Renal cortical epithelial cell (primary cell): ENCODE data around the gene PHLPP1. TPM values are rescaled to one million over a fixed set of nuclear protein-coding genes. Genes with fewer than 3 reads are reported as not detected.

ENCODE experiments used
- DNase-seq: peaks from one replicate; pipeline ENCODE4 v3.0.0-alpha.2; 2011; ENCODE audit warnings: low read depth
- total RNA-seq: library from RNA; depleted of rRNA; stranded (reverse); fragments of >200 nt; gene quantifications from 2 replicates; pipeline ENCODE4 v1.2.3, GENCODE V29; 2014

Gene PHLPP1
- total RNA-seq, 1 donor from 2014 or later: 13.2 TPM

GRCh38 chr18:62772860-62773584 is 57.7 kb downstream of the PHLPP1 start:
- no peak for DNase-seq

- no peak for DNase-seq
Observed at GRCh38 chr18:62773691-62774090, 58.4 kb downstream of the PHLPP1 start.

- no peak for DNase-seq
Observed at GRCh38 chr18:62776024-62776570, 60.8 kb downstream of the PHLPP1 start.

GRCh38 chr18:62777814-62778213 is 62.5 kb downstream of the PHLPP1 start:
- peak; percentile 12 for DNase-seq

GRCh38 chr18:62778976-62779869 is 63.9 kb downstream of the PHLPP1 start:
- no peak for DNase-seq

- DNase-seq: no peak
Observed at GRCh38 chr18:62781262-62781661, 65.9 kb downstream of the PHLPP1 start.

- DNase-seq: peak; percentile 54
Observed at GRCh38 chr18:62781893-62782292, 66.6 kb downstream of the PHLPP1 start.

- DNase-seq: no peak
Observed at GRCh38 chr18:62784338-62784965, 69.1 kb downstream of the PHLPP1 start.

GRCh38 chr18:62784966-62785413 is 69.6 kb downstream of the PHLPP1 start:
- no peak for DNase-seq

GRCh38 chr18:62786689-62787088 is 71.3 kb downstream of the PHLPP1 start:
- DNase-seq: no peak

- DNase-seq: no peak
Observed at GRCh38 chr18:62788111-62788510, 72.8 kb downstream of the PHLPP1 start.

GRCh38 chr18:62788876-62789275 is 73.5 kb downstream of the PHLPP1 start:
- peak; percentile 38 for DNase-seq

- DNase-seq: no peak
Observed at GRCh38 chr18:62790871-62791772, 75.8 kb downstream of the PHLPP1 start.

- DNase-seq: no peak
Observed at GRCh38 chr18:62792016-62792415, 76.7 kb downstream of the PHLPP1 start.

- no peak for DNase-seq
Observed at GRCh38 chr18:62795813-62796212, 80.5 kb downstream of the PHLPP1 start.

GRCh38 chr18:62796216-62796621 is 80.9 kb downstream of the PHLPP1 start:
- no peak for DNase-seq

- DNase-seq: no peak
Observed at GRCh38 chr18:62797329-62797728, 82.0 kb downstream of the PHLPP1 start.

- no peak for DNase-seq
Observed at GRCh38 chr18:62799977-62800376, 84.6 kb downstream of the PHLPP1 start.

GRCh38 chr18:62802523-62802922 is 87.2 kb downstream of the PHLPP1 start:
- DNase-seq: no peak

GRCh38 chr18:62807396-62807795 is 92.1 kb downstream of the PHLPP1 start:
- no peak for DNase-seq

GRCh38 chr18:62808123-62808522 is 92.8 kb downstream of the PHLPP1 start:
- DNase-seq: no peak
